Progenitor cell of endocrine pancreas (in vitro differentiated cells): Measurements from ENCODE around the gene SERPINB6. TPM values are rescaled to one million over a fixed set of nuclear protein-coding genes. Genes with fewer than 3 reads are reported as not detected.
A peak's percentile ranks its signal among the peaks of the same experiment; 100 is the strongest.

Experiments used
- DNase-seq: peaks from one replicate; pipeline ENCODE4 v3.0.0; 2021; ENCODE audit warnings: low spot score; ENCODE audit not compliant: unreplicated experiment
- H3K27ac Mint-ChIP-seq: 2 replicates; pipeline ENCODE4 v1.8.0; 2021; ENCODE audit warnings: mild to moderate bottlenecking, moderate library complexity, mixed read lengths
- H3K27me3 Mint-ChIP-seq: 2 replicates; pipeline ENCODE4 v1.8.0; 2021; ENCODE audit warnings: mixed read lengths
- H3K36me3 Mint-ChIP-seq: 2 replicates; pipeline ENCODE4 v1.8.0; 2022; ENCODE audit warnings: mixed read lengths; ENCODE audit not compliant: insufficient read depth
- H3K4me1 Mint-ChIP-seq: 2 replicates; pipeline ENCODE4 v1.8.0; 2021; ENCODE audit warnings: low read depth, mixed read lengths
- H3K4me3 Mint-ChIP-seq: 2 replicates; pipeline ENCODE4 v1.8.0; 2021; ENCODE audit warnings: low read depth, mild to moderate bottlenecking, moderate library complexity, mixed read lengths
- H3K9me3 Mint-ChIP-seq: 2 replicates; pipeline ENCODE4 v1.8.0; 2021; ENCODE audit warnings: low read depth, mixed read lengths
- CTCF ChIP-seq: fragments of 200-600 bp; sonication (generic); IDR thresholded peaks from one replicate; pipeline ENCODE4 v1.5.0; 2021; ENCODE audit warnings: antibody characterized with exemption, mild to moderate bottlenecking; ENCODE audit not compliant: unreplicated experiment
- total RNA-seq: library from RNA; stranded (reverse); gene quantifications from 2 replicates; pipeline ENCODE4 v1.2.1, GENCODE V29; 2021

SERPINB6 gene
- total RNA-seq, 1 donor from 2014 or later: 226 TPM

- Mint-ChIP-seq H3K27me3 (no peaks in the 10 kb centered on the region), H3K27ac (peak overlapping the region; percentile 99), H3K4me3 (peak overlapping the region; percentile 89), H3K9me3 (no peaks in the 10 kb centered on the region), H3K36me3 (no peaks in the 10 kb centered on the region), H3K4me1 (peaks cover 47% of the 10 kb centered on the region)
- DNase-seq: peak; percentile 88
- peak; percentile 81 for TF ChIP-seq CTCF
Observed at GRCh38 chr6:2988426-2989331, 17.3 kb upstream of the SERPINB6 start.

- Mint-ChIP-seq H3K36me3 (no peaks in the 10 kb centered on the region), H3K4me3 (peak overlapping the region; percentile 89), H3K27ac (peak overlapping the region; percentile 96), H3K4me1 (peaks cover 50% of the 10 kb centered on the region), H3K27me3 (no peaks in the 10 kb centered on the region), H3K9me3 (no peaks in the 10 kb centered on the region)
- no peak for DNase-seq
- TF ChIP-seq CTCF: no peak
Observed at GRCh38 chr6:2988094-2988425, 16.7 kb upstream of the SERPINB6 start.

GRCh38 chr6:2986722-2987221 is 15.4 kb upstream of the SERPINB6 start:
- no peaks in the 10 kb centered on the region for H3K27me3 Mint-ChIP-seq
- H3K9me3 Mint-ChIP-seq: no peaks in the 10 kb centered on the region
- DNase-seq: no peak
- H3K4me1 Mint-ChIP-seq: peaks cover 52% of the 10 kb centered on the region
- peak overlapping the region; percentile 35 for H3K4me3 Mint-ChIP-seq
- H3K27ac Mint-ChIP-seq: peak overlapping the region; percentile 96
- no peaks in the 10 kb centered on the region for H3K36me3 Mint-ChIP-seq
- no peak for TF ChIP-seq CTCF

GRCh38 chr6:2984738-2985406 is 13.5 kb upstream of the SERPINB6 start:
- DNase-seq: no peak
- H3K27me3 Mint-ChIP-seq: no peaks in the 10 kb centered on the region
- H3K4me3 Mint-ChIP-seq: no peak overlapping the region
- no peaks in the 10 kb centered on the region for H3K9me3 Mint-ChIP-seq
- H3K4me1 Mint-ChIP-seq: peaks cover 53% of the 10 kb centered on the region
- TF ChIP-seq CTCF: no peak
- H3K27ac Mint-ChIP-seq: peak overlapping the region; percentile 86
- H3K36me3 Mint-ChIP-seq: no peaks in the 10 kb centered on the region

GRCh38 chr6:2982426-2983117 is 11.2 kb upstream of the SERPINB6 start:
- Mint-ChIP-seq H3K4me1 (peaks cover 49% of the 10 kb centered on the region), H3K36me3 (no peaks in the 10 kb centered on the region), H3K9me3 (no peaks in the 10 kb centered on the region), H3K4me3 (no peak overlapping the region), H3K27ac (no peak overlapping the region), H3K27me3 (no peaks in the 10 kb centered on the region)
- no peak for TF ChIP-seq CTCF
- DNase-seq: no peak
